Raji (cell line): ENCODE measurements around the gene USB1.

Experiments
- POLR2A ChIP-seq: IDR thresholded peaks from 2 replicates; pipeline ENCODE4 v1.6.1; 2011; ENCODE audit warnings: low read depth, low read length, control low read depth; ENCODE audit not compliant: insufficient read depth

USB1 gene

DNA sequence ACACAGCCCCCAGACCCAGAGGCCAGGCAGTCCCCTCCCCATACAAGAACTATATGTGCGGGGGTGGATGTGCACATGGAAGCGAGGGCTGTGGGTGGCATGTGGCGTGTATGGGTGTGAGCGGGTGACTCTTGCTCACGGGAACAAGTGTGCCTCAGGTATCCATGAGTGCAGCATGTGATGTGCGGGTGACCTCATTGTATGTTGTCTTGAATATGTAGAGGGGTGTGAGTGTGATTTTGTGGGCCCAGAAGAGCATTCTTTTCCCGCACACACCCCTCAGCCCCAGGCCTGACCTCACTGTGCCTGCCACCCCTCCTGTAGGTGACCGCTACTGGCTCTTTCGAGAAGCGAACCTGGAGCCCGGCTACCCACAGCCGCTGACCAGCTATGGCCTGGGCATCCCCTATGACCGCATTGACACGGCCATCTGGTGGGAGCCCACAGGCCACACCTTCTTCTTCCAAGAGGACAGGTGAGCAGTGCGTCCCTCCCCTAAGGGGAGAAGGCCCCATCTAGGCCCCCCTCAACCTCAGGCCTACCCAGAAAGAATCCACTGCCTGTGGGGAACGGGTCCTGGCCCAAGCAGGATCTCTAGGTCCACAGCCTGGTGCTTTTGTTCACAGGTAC lies 41.8 kb downstream of the USB1 start:
- TF ChIP-seq POLR2A, result no peak

- no peak for TF ChIP-seq POLR2A
Observed at GRCh38 chr16:58043571-58044155, 42.5 kb downstream of the USB1 start.

GRCh38 chr16:58044266-58045019 lies 43.2 kb downstream of the USB1 start:
- TF ChIP-seq POLR2A, result no peak

DNA sequence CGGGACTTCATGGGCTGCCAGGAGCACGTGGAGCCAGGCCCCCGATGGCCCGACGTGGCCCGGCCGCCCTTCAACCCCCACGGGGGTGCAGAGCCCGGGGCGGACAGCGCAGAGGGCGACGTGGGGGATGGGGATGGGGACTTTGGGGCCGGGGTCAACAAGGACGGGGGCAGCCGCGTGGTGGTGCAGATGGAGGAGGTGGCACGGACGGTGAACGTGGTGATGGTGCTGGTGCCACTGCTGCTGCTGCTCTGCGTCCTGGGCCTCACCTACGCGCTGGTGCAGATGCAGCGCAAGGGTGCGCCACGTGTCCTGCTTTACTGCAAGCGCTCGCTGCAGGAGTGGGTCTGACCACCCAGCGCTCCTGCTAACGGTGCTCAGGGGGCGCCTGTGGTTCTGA lies 43.9 kb downstream of the USB1 start:
- no peak for TF ChIP-seq POLR2A

DNA sequence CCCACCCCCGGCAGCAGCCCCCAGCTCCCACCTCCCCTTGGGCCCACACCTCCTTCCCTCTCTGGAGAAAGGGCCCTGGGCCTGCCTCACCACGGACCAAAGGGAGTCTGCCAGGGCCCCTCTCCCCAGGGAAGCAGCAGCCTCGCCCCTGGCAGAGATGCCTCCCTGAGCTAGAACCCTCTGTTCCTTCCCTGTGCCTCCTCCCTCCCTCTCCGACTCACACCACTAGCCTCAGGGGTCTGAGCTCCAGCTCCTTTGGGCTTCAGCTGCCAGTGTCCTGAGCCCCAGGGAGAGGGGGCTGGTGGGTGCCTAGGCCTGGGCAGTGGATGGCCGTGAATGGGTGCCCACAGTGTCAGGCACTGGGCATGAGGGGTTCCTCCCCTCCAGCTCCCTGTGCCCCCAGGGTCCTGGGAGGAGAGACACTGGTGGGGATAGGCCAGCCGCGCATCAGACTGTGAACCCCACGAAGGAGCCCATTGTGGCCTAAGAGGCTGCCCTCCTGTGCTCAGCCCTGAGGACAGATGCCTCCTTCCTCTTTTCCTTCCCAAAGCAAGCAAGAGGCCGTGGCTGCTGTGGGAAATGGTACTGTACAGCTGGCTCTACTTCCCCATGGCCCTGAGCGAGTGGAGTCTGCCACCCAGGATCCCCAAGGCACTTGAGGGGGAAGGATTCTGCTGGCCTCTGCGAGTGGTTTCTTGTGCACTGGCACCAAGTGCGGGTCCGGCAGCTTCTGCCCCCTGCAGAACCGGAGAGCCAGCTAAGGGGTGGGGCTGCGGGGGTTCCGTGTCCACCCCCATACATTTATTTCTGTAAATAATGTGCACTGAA lies 45.1 kb downstream of the USB1 start:
- TF ChIP-seq POLR2A, result no peak

GRCh38 chr16:58046936-58047335 lies 45.7 kb downstream of the USB1 start:
- no peak for TF ChIP-seq POLR2A

DNA sequence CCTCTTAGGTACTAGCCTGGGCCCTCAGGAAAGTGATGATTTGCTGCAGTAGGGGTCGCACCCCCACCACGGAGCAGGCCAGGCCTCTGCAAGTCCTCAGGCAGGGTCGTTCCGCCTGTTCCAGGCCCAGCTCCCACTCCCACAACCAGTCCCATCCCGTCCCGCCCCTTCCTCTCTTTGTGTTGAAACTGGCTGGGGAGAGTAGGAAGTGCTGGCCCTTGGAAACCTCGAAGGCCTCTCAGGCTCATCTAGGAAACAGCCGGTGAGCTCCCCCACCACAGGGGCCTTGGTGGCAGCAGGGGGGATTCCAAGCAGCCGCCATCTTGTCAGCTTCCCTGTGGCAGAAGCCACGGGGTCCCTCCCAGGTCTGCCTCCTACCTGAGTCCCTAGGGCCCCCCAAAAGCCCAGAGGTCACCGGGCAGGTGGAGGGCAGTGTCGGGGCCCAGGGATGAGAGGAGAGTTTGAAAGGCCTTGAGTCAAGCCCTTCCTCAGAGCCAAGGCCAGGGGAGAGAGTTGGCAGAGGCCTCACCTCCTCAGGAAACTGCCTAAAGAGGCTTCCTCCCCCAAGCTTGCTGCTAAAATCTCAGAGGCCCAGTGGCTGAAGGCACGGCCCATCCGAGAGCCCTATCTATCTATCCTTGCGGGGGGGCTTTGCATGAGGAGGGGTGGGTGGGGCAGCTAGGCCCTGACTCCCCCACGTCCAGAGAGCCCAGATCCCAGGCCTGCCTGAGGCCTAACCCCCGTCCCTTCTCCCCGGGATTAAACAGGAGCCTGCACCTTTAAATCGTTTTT lies 46.5 kb downstream of the USB1 start:
- TF ChIP-seq POLR2A, result no peak

DNA sequence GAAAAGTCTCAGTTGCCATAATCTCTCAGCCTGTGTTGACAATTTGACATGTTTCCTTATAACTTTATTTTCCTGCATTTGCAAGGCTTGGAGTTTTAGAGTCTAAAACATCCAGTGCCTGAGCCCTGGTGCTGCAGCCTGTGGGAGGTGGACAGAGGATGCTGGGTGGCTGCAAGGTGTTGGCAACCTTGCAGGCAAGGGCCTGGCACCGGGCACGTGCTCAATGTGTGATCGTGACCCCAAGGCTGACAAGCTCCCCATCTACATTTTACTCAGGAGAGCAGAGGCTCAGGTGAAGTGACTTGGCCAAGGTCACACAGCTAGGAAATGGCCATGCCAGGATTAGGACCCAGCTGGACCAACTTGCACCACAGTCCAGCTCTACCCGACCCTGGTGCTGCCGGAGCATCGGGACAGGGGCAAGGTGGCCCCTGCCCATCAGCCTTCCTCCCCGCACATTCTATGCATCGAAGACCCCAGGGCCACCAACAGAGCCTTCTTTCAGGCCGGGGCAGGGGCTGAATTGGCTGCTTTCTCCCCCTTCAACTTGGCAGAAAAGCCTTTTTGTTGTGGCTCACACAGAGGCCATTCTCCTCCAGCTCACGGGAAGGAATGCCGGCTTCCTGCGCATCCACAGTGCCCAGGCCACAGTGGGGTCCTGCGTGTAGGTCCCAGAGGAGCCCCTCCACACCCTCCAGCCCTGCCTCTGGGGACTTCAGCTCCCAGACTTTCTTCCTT lies 47.5 kb downstream of the USB1 start:
- no peak for TF ChIP-seq POLR2A

DNA sequence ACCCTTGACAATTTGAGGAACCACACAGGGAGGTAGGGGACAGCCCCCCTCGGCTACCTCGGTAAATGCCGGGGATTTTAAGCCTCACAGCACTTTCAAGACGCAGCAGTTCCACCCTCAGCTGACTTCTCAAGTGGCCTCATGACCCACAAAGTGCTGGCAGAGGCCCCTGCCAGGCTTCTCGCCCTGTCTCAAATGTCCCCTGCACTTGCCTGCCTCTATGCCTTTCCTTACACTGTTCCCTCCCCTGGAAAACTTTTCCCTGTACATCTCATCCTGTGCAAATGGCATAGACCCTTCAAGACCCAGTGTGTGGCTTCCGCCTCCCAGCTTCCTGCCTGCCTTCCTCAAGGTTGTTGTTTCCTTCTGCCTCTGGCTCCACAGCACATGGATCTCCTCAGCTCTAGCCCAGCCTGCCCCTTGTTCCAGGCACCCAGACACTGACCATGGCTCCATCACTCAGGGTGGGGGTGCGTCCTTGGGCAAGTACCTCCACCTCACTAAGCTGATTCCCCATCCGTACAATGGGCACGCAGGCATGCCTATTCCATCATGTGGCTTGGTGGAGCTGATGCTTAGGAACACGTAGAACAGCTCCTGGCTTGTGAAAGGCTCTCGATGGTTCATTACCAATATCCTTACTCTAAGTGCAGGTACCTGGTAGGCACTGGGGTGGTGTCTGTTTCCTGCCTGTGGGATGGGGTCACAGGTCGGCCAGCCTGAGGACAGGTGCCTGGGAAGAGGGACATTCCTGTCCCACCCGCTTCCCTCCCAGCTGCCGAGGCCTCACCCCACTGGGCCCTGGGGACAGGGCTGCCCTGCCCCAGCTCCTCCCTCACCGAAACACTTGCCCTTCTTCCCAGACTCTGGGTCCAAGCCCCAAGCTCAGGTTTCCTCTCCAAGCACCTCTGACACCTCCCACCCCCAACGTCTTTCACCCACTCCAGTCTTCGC lies 48.3 kb downstream of the USB1 start:
- no peak for TF ChIP-seq POLR2A

- no peak for TF ChIP-seq POLR2A
Observed at GRCh38 chr16:58051296-58051695, 50.1 kb downstream of the USB1 start.

GRCh38 chr16:58051821-58052603 lies 50.8 kb downstream of the USB1 start:
- no peak for TF ChIP-seq POLR2A

GRCh38 chr16:58053682-58054005 lies 52.4 kb downstream of the USB1 start:
- no peak for TF ChIP-seq POLR2A
